GM08714 (cell line): ENCODE measurements around the gene GSDME.
A peak's percentile ranks its signal among the peaks of the same experiment; 100 is the strongest.

Source experiments
- H3K4me3 ChIP-seq: fragments of 200-500 bp; sonication (Bioruptor generic); 2 replicates; pipeline ENCODE4 v1.5.1; 2014; ENCODE audit warnings: mild to moderate bottlenecking, low read length, inconsistent platforms
- ZNF274 ChIP-seq: IDR thresholded peaks from 2 replicates; pipeline ENCODE4 v1.6.1; 2012; ENCODE audit warnings: mild to moderate bottlenecking, low read depth, low read length

The GSDME gene

DNA sequence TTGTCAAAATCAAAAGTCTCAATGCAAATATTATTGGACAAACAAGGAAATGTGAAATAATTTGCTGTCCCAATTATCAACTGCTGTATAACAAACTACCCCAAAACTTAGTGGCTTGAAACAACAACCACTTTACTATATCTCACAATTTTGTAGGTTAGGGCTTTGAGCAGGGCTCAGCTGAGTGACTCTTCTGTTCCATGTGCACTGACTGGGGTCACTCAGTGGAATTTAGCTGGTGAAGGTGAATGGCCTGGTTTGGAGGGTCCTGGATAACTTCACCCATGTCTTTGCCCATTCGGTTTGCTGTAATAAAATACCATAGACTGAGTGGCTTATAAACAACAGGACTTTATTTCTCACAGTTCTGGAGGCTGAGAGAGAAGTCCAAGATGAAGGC lies 3.7 kb upstream of the GSDME start:
- TF ChIP-seq ZNF274: no peak
- no peak overlapping the region for H3K4me3 ChIP-seq

DNA sequence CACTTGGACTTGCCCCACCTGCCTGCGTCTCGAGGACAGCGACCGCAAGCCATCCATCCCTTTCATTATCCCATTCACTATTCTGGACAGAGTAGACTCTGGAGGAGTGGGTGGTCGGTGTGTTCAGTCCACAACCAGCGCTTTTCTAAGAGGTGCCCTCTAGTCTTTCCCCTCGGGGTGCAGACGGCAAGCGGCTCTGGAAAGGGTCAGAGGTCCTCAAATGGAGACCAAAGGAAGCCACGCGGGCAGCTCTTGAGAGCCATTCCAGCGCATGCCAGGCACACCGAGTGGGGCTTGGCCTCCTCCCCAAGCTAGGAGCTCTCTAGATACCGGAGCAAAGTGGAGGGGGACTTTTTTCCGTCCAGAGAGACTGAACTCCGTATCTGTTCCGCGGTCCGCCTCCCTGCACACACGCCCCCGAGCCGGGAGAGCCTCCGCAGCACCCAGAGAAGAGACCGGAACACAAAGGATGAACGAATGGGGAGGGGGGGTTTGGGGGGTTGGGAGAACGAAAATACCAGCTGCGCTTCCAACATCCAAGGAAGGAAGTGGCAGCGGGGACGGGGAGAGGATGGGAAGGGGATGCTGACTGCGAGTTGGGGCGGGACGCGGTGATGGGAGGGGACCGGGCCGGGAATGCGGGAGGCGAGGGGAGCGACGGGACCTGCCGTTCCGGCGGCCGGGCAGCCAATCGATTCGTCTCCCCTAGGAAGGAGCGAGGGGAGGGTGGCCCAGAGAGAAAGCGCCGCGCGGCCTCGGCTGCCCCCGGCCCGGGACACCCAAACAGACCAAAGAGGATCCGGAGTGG lies 515 bp downstream of the GSDME start:
- no peak for TF ChIP-seq ZNF274
- H3K4me3 ChIP-seq: peak overlapping the region; percentile 63

DNA sequence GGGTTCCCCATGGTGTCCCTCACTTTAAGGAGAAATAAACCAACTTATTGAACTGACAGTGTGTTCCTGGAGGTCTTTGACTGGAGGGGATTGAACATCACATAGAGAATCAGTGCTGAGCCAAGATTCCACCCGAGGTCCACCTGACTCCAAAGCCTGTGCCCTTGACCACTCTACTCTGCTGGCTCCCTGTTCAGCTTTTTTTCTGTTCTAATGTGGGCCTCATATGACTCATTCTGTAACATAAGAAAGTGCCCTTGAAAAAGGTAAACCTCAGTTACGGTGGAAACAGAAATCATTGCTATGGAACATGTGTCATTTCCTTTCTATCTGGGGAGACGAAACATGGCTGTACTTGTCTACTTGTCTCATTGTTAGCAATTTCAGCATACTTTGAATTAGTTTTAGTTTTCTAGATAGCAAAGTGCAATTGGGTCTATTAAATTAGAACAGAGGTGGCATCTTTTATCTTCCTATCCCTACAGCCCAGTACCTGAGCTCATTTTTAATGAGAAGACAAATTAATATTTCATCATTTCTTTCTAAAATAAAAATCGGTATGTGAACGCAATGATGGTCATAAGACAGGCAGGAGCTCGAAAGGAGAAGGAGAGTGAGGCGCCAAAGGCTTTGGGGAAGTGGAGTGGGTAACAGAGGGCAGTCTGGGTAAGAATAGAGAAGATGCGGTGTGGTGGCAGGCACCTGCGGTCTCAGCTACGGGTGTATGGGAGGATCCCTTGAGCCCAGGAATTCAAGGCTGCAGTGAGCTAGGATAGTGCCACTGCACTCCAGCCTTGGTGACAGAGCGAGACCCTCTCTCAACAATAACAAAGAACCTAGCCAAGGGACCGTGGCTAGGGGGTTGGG lies 1.5 kb downstream of the GSDME start:
- no peak for TF ChIP-seq ZNF274
- H3K4me3 ChIP-seq: peak overlapping the region; percentile 63; the same call in 1 of the 2 replicates

DNA sequence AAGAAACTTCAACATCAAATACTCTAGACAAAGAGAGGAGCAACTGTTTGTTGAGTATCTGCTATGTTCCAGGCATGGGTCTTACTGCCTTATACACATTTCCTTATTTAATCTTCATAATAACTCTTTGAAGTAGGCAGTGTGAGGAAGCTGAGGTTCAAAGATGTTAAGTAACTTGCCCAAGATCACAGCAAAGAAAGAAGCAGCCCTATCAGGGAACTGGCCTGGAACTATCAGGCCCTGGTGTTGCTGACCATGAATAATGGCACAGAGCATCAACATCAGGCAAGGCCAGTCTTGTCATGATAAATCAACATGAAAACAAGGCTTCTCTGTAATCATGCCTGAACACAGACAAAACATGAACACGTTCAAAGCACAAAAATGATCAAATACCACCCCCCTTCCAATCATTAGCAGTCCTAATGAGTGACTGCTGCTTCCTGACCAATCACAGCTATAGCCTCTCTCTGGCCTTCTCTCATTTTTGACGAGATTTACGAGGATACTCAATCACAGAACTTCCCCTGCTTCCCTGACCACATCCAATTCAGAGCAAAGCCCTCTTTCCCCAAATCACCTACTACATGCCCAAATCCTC lies 2.3 kb downstream of the GSDME start:
- peak overlapping the region; percentile 33; the same call in 1 of the 2 replicates for H3K4me3 ChIP-seq
- no peak for TF ChIP-seq ZNF274

DNA sequence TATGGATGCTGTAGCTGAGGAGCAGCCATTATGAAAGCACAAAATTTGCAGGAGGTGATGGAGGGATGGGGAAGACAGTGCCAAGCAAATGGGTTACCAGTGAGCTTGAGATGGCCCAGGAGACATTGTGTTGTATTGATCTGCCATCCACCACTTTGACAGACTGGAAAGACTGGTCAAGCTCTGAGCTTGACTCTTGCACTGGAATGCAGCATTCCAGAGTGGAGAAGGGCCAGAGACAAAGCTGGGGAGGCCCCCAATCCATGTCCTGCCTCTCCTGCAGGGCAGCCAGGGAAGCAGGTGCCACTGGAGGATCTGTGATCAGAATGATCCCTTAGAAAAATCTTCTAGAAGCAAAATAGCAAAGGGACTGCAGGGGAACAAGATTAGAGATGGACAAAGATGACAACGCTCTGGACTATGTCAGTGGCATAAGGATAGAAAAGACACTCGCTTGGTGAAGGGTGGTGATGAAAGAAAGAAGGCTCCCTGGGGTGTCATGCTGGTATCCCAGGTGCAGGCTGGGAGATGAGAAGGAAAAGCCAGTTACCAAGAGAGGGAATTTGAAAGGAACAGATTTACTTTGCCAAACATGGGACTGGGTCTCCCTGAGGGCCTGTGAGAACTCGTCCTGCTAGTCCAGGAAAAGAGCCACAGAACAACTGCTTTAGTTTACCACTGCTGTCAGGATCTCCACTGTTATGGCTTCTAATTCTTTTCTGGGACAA lies 5.0 kb downstream of the GSDME start:
- no peak overlapping the region for H3K4me3 ChIP-seq
- TF ChIP-seq ZNF274: no peak

DNA sequence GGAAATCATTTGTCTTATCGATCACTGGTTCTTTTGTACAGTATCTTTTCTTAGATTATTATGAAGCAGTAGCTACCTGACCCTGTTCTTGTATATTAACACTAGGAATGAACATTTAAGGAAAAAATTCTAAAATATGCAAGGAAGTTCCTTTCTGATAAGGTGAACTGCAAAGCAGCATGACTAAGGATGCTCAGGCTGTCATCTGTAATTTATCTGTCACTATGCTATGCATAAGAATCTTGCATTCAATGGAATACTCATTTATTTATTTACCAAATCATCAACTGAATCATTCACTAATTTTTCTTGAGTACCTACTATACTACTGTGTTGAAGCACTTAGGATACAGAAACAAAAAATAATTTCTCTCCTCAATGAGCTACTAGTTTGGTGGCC lies 5.8 kb downstream of the GSDME start:
- no peak for TF ChIP-seq ZNF274
- H3K4me3 ChIP-seq: no peak overlapping the region

DNA sequence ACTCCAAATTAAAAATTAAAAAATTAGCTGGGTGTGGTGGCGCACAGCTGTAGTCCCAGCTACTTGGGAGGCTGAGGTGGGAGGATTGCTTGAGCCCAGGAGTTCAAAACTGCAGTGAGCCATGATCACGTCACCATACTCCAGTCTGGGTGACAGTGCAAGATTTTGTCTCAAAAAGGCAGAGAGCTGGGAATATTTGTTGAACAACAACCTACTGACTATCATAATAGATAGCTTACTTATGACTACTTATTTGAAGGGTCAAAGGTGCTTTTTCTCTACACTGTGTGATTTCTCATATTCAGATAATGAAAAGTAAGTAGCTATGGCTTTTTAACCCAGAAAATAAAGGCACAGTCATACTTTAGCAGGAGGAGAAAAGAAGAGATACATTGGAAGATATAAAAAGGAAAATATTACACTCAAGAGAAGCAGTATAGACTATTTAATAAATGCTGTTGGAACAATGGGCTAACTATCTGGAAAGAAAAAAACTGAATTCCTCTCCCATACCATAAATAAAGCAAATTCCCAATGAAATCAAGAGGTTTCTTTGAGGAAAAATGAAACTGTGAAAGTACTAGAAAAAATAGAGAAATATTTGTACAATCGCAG lies 6.7 kb downstream of the GSDME start:
- no peak for TF ChIP-seq ZNF274
- H3K4me3 ChIP-seq: no peak overlapping the region

DNA sequence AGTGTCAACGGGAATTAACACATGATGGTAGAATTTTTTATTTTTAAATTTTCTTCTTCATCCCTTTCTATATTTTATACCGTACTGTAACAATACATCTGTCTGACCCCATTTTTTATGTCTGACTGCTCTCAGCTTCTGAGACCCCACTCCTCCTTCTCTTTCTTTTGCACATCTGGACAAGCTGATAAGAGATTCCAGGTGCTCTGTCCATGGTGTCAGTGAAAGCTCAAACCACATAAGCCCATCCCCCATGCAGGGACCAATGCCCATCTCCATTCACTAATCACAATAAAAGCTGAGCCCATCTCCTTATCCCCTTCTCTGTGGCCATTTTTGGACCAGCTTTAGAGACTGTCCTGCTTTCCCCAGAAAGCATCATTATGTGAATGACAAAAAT lies 8.7 kb downstream of the GSDME start:
- H3K4me3 ChIP-seq: no peak overlapping the region
- TF ChIP-seq ZNF274: no peak

DNA sequence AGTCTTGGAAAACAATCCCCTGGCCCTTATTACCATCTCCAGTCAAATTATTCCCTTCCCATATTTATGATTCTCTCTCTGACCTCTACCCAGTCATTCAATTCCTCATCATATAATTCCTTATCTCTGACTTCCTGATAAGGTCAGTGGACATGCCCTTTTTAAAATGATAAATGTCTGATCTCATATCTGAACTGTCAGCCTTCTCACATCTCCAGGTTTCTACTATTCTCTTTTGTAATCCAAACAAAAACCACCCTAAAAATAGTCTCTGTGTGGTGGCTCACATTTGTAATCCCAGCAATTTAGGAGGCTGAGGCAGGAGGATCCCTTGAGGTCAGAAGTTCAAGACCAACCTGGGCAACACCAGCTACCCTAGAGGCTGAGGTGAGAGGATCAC lies 11.9 kb downstream of the GSDME start:
- no peak for TF ChIP-seq ZNF274
- H3K4me3 ChIP-seq: no peak overlapping the region

DNA sequence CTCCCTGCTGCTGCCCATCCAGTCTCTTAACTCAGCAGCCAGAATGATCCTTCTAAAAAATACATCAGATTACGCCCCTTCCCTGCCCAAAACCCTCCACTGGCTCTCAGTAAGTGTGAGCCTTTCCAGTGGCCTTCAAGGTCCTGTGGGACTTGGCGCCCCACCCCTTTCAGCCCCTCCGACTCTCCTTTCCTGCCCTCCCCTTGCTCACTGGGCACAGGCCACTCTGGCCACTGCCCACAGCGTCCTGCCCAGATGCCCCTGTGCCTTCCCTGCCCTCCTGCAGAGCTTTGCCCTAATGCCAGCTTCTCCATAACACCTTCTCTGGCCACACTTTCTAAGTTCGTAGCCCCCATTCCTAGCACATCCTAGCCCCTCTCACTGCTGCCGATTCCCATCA lies 13.8 kb downstream of the GSDME start:
- TF ChIP-seq ZNF274: no peak
- no peak overlapping the region for H3K4me3 ChIP-seq

DNA sequence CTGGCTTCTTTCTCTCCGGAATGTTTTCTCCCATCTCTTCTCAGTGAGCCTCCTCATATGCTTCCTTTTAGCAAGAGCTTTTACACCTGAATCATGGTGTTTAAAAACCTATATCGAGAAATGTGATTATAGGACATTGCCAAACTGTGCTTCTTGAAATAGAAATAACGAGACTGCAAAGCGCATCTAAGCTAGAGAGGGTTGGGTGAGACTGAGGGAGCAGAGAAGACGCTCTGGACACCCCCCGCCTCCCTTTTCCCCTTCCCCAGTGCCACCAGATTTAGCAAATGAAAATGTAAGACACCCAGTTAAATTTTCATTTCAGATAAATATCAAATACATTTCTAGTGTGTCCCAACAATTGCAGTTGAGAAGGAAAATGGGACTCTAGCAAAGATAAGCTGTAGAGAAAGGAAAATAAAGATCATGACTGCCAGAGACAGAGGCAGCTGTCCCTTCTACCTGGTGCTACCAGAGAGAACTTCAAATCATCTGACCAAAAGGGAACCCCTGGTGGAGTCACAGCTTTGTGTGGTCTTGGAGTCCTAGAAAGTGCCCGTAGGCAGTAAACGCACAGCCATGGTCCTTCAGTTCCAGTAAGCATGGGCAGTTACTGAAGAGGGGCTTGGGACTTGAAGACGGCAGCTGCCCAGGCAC lies 14.6 kb downstream of the GSDME start:
- H3K4me3 ChIP-seq: no peak overlapping the region
- TF ChIP-seq ZNF274: no peak

DNA sequence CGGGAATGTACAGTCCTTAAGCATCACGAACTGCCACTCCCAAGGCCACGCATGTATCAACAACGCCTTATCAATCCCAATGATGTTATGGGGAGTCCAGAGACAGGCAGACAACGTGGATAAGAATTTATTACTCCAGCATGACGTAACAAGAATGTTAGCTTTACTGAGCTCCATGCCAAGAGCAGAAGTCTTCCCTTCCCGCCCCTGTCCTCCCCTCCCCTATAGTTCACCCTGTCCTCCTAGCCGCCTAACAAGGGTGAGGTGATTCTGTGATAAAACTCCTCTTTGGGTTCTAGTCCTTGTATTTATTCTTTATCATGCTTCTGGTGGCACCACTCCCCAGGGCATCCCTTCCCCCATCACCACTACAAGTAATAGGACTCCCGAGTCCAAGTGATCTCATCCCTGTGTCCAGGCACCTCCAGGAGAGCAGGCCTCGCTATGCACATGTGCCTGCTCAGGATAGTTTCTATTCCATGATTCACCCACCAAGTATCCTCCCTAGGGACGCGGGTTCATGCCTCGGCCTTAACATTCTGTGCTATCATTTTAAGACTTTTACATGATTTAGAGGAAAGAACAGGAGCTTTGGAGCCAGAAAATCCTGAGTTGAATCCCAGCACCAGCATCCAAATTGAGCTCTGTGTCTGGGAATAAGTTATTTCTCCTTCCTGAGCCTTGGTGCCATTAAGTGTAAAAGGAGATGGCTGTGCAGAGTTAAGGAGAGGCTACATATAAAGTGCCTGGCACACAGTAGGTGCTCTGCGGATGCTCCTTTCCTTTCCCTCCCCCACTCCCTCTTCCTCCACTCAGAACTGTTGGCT lies 15.4 kb downstream of the GSDME start:
- no peak for TF ChIP-seq ZNF274
- H3K4me3 ChIP-seq: no peak overlapping the region
